HCT116 (cell line): ENCODE data around the gene ADPRHL1. TPM values are rescaled to one million over a fixed set of nuclear protein-coding genes. Genes with fewer than 3 reads are reported as not detected.

Experiments used
- ATAC-seq: fragments of 200-7000 bp; cut with Tn5 transposase; 2 replicates; pipeline ENCODE4 v1.9.1; 2020; ENCODE audit warnings: mild to moderate bottlenecking, moderate library complexity
- BruUV-seq: library from RNA; stranded (reverse); fragments of 400-500 nt; replicated peaks from 2 replicates; lab custom pipeline; 2021; lab: Mats Ljungman, UMichigan
- CTCF ChIA-PET: fragments of 300-600 bp; sonication (Branson Sonifier 250); formaldehyde crosslinking; loops from one replicate; lab custom pipeline; 2021; ENCODE audit warnings: antibody characterized with exemption; lab: Charles Lee
- POLR2A ChIA-PET: fragments of 300-600, 350-600 bp; sonication (Branson Sonifier 250); formaldehyde crosslinking; loops from one replicate; lab custom pipeline; 2021; ENCODE audit warnings: antibody characterized with exemption; lab: Charles Lee
- RAD21 ChIA-PET, 2 experiments: fragments of 300-600 bp; sonication (Branson Sonifier 250); formaldehyde crosslinking; loops; one replicate each; lab custom pipeline; 2023; ENCODE audit warnings: low total read pairs in 2 of 2; ENCODE audit not compliant: uncharacterized antibody in 2 of 2, unreplicated experiment in 2 of 2, low non-redundant PET in 1 of 2; lab: Charles Lee
- DNase-seq: peaks from one replicate; pipeline ENCODE4 v3.0.0-alpha.2; 2010; ENCODE audit warnings: low read depth, low spot score
- H2AFZ ChIP-seq: fragments of 200-600 bp; shearing (Covaris generic), sonication (generic); 2 replicates; pipeline ENCODE4 v1.6.1; 2017; ENCODE audit warnings: low read depth, mixed run types, mixed read lengths, antibody characterized with exemption, low read length; ENCODE audit not compliant: poor library complexity, severe bottlenecking
- H3K27ac ChIP-seq: 2 replicates; pipeline ENCODE4 v1.5.1; 2012; ENCODE audit warnings: low read depth, low read length
- H3K27me3 ChIP-seq: fragments of 200-600 bp; sonication (generic); 2 replicates; pipeline ENCODE4 v1.6.1; 2016; ENCODE audit warnings: mixed run types, low read length, mixed read lengths; ENCODE audit not compliant: insufficient read depth
- H3K36me3 ChIP-seq, 2 experiments: fragments of 200-500 bp in 1 of 2; fragments of 200-600 bp in 1 of 2; sonication (Bioruptor generic) in 1 of 2; sonication (generic) in 1 of 2; 2 replicates each; pipeline versions ENCODE4 v1.5.1 to v1.6.1; 2014 to 2016; ENCODE audit warnings: low read length in 2 of 2, inconsistent platforms in 1 of 2, mixed read lengths in 1 of 2, mixed run types in 1 of 2; ENCODE audit not compliant: insufficient read depth in 2 of 2, control insufficient read depth in 1 of 2
- H3K4me1 ChIP-seq, 2 experiments: fragments of 200-600 bp in 1 of 2; sonication (generic) in 1 of 2; 2 replicates each; pipeline versions ENCODE4 v1.5.1 to v1.6.1; 2012 to 2017; ENCODE audit warnings: low read length in 2 of 2, inconsistent platforms in 1 of 2, mild to moderate bottlenecking in 1 of 2, mixed read lengths in 1 of 2, mixed run types in 1 of 2, moderate library complexity in 1 of 2; ENCODE audit not compliant: insufficient read depth in 2 of 2, control insufficient read depth in 1 of 2
- H3K4me2 ChIP-seq: fragments of 200-600 bp; sonication (generic); 2 replicates; pipeline ENCODE4 v1.6.1; 2017; ENCODE audit warnings: mixed run types, low read length, mixed read lengths
- H3K4me3 ChIP-seq, 2 experiments: fragments of 200-600 bp in 1 of 2; sonication (generic) in 1 of 2; replicated peaks in 1 of 2; 2 replicates each; pipeline ENCODE4 v1.5.1; 2011 to 2016; ENCODE audit warnings: low read length in 2 of 2, control low read depth in 1 of 2, low read depth in 1 of 2, mild to moderate bottlenecking in 1 of 2, mixed read lengths in 1 of 2, mixed run types in 1 of 2
- H3K79me2 ChIP-seq: fragments of 200-600 bp; sonication (generic); 2 replicates; pipeline ENCODE4 v1.6.1; 2017; ENCODE audit warnings: mild to moderate bottlenecking, mixed run types, low read length, moderate library complexity, mixed read lengths; ENCODE audit not compliant: insufficient read depth
- H3K9ac ChIP-seq: fragments of 200-600 bp; sonication (generic); 2 replicates; pipeline ENCODE4 v1.6.1; 2016; ENCODE audit warnings: low read length, mixed read lengths
- H3K9me2 ChIP-seq: fragments of 200-600 bp; sonication (generic), shearing (Covaris generic); 2 replicates; pipeline ENCODE4 v1.6.1; 2017; ENCODE audit warnings: mixed run types, mild to moderate bottlenecking, moderate library complexity; ENCODE audit not compliant: insufficient read depth
- H3K9me3 ChIP-seq, 2 experiments: fragments of 200-500 bp in 1 of 2; fragments of 200-600 bp in 1 of 2; sonication (Bioruptor generic) in 1 of 2; sonication (generic) in 1 of 2; 2 replicates each; pipeline ENCODE4 v1.6.1; 2014 to 2017; ENCODE audit warnings: low read length in 2 of 2, mixed read lengths in 2 of 2, inconsistent platforms in 1 of 2, low read depth in 1 of 2, mild to moderate bottlenecking in 1 of 2, mixed run types in 1 of 2, moderate library complexity in 1 of 2; ENCODE audit not compliant: control insufficient read depth in 1 of 2, insufficient read depth in 1 of 2
- H4K20me1 ChIP-seq: fragments of 200-600 bp; sonication (generic), shearing (Covaris generic); 2 replicates; pipeline ENCODE4 v1.6.1; 2017; ENCODE audit warnings: mixed run types, mild to moderate bottlenecking, moderate library complexity; ENCODE audit not compliant: insufficient read depth
- CTCF ChIP-seq, 3 experiments: fragments of 200-600 bp in 1 of 3; sonication (generic) in 1 of 3; IDR thresholded peaks in 2 of 3; conservative IDR thresholded peaks in 1 of 3; 2 replicates each; pipeline ENCODE4 v1.5.1; 2012 to 2017; ENCODE audit warnings: low read depth in 2 of 3, low read length in 2 of 3, antibody characterized with exemption in 1 of 3, borderline replicate concordance in 1 of 3, control low read depth in 1 of 3, mild to moderate bottlenecking in 1 of 3, mixed read lengths in 1 of 3, mixed run types in 1 of 3, moderate library complexity in 1 of 3; ENCODE audit not compliant: insufficient read depth in 1 of 3
- POLR2AphosphoS5 ChIP-seq: IDR thresholded peaks from 2 replicates; pipeline ENCODE4 v1.6.1; 2011; ENCODE audit warnings: mild to moderate bottlenecking, low read depth, low read length, moderate library complexity
- ZBTB33 ChIP-seq: IDR thresholded peaks from 2 replicates; pipeline ENCODE4 v1.6.1; 2011; ENCODE audit warnings: mild to moderate bottlenecking, low read length, moderate library complexity; ENCODE audit not compliant: insufficient replicate concordance; ENCODE audit errors: extremely low read depth
- ZFX ChIP-seq: fragments of 450-650 bp; IDR thresholded peaks from 2 replicates; pipeline ENCODE4 v1.6.1; 2017
- intact Hi-C: fragments of 100-400 bp; cut with micrococcal nuclease; formaldehyde crosslinking; loops from 2 replicates; pipeline ENCODE4 v1.10.0; 2022
- total RNA-seq: library from RNA; stranded (reverse); gene quantifications from one replicate; pipeline ENCODE4 v1.2.1, GENCODE V29; 2021; ENCODE audit not compliant: unreplicated experiment

ADPRHL1 gene
- total RNA-seq, 1 experiment from 2014 or later: 12.6 TPM

GRCh38 chr13:113448885-113449692 is 4.2 kb downstream of the ADPRHL1 start:
- H3K79me2 ChIP-seq: peaks cover 10% of the 10 kb centered on the region
- H3K36me3 ChIP-seq: no peaks in the 10 kb centered on the region
- H2AFZ ChIP-seq: no peak overlapping the region
- no peaks in the 10 kb centered on the region for H3K27me3 ChIP-seq
- no peaks in the 10 kb centered on the region for H4K20me1 ChIP-seq
- H3K27ac ChIP-seq: peak overlapping the region; percentile 94
- no TSS peak for BruUV-seq
- H3K9me3 ChIP-seq: peaks cover 0 to 6% of the 10 kb centered on the region in 2 experiments; a peak in 1 of 4 replicates
- DNase-seq: peak; percentile 96
- peak overlapping the region; percentile 92 for H3K9ac ChIP-seq
- peak; percentile 84 for TF ChIP-seq POLR2AphosphoS5
- no peak for TF ChIP-seq CTCF (IDR thresholded peaks at IDR 0.05 in 2 of 3, conservative IDR thresholded peaks at IDR 0.05 in 1 of 3; ENCODE audit: borderline replicate concordance in 1 of 3, insufficient read depth in 1 of 3, low read depth in 2 of 3, low read length in 2 of 3)
- peak; percentile 33 for TF ChIP-seq ZBTB33
- peak; percentile 67; the same call in 1 of the 2 replicates for TF ChIP-seq ZFX
- H3K9me2 ChIP-seq: no peaks in the 10 kb centered on the region
- ChIA-PET POLR2A (interaction anchor here (1.3 kb wide), 1 partner anchor 38 kb away, joined by 5 read pairs; no protein-coding TSS in a partner anchor), RAD21 (no interaction called here), CTCF (interaction anchor here (0.7 kb wide), 1 partner anchor 809 kb away, joined by 3 read pairs; no protein-coding TSS in a partner anchor)
- H3K4me1 ChIP-seq: peaks cover 9 to 24% of the 10 kb centered on the region in 2 experiments
- peak overlapping the region; percentile 92 to 97 for H3K4me3 ChIP-seq
- intact Hi-C loops: loop anchor here (1.0 to 2.0 kb wide), 5 partner anchors 38 to 506 kb away; partner anchors contain the start of genes LAMP1 and PCID2
- peak; percentile 84 for ATAC-seq
- H3K4me2 ChIP-seq: peak overlapping the region; percentile 85
